Stimulated activated CD4-positive, alpha-beta T cell treated with anti-CD3 and anti-CD28 coated beads, Interleukin-1b, Interleukin-23, amount 100 ng/mL, for 1 hour (primary cell): ENCODE data around the gene TRABD2B.

Experiments
- DNase-seq, 2 donors: peaks; one replicate each; pipeline ENCODE4 v3.0.0-alpha.2; 2020; ENCODE audit warnings: low read depth in 2 of 2

Gene TRABD2B

GRCh38 chr1:48021792-48022191, 24.6 kb upstream of the TRABD2B start:
- DNase-seq = no peak

GRCh38 chr1:48019714-48020315, 22.6 kb upstream of the TRABD2B start:
- no peak for DNase-seq

DNA sequence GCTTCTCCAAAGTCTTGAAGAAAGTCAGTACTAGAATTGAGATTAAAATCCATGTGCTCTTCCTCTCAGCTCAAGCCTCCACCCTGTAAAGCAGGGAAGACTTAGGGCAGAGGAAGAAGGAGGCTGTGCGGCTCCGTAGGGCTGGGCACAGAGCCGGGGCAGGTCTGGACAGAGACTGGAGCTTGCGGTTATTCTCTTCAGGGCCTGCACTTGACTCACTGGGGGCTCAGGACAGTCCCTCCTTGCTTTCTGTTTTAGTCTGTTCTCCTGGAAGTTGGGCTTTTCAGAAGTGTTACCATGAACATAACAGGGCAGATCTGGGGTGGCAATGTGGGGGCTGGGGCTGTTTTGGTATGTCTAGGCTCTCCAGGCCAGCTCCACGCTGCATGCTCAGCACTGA, 21.6 kb upstream of the TRABD2B start:
- DNase-seq = no peak

GRCh38 chr1:48017716-48018115, 20.5 kb upstream of the TRABD2B start:
- no peak for DNase-seq

DNA sequence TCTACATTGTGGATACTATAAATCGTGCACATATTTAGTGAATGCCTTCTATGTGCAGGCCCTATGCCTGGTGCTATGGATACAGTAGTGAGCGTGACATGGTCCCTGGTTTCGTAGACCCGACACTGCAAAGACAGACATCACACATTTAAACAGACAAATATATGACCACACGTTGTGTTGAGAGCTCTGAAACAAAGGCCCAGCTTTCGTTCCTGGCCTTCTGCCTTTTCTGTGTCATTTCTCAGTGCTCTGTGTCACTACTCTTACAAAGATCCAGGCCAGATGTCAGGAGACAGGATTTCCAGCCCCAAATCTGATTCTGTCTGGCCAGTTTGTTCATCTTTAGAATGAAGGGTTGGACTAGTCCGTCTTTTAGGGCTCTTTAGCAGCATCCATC, 19.3 kb upstream of the TRABD2B start:
- no peak for DNase-seq

DNA sequence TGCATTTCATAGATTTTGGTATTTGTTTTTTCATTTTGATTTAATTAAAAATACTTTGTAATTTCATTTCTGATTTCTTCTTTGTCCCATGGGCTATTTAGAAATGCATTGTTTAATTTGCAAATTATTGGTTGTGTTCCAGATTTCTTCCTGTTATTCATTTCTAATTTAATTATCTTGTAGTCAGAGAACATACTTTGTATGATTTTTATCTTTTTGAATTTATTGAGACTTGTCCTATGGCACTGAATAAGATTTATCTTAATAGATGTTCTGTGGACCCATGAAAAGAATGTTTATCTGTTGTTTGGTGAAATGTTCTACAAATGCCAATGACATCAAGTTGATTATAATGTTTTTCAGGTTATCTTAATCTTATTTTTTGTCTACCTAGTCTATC, 16.1 kb upstream of the TRABD2B start:
- DNase-seq = no peak

DNA sequence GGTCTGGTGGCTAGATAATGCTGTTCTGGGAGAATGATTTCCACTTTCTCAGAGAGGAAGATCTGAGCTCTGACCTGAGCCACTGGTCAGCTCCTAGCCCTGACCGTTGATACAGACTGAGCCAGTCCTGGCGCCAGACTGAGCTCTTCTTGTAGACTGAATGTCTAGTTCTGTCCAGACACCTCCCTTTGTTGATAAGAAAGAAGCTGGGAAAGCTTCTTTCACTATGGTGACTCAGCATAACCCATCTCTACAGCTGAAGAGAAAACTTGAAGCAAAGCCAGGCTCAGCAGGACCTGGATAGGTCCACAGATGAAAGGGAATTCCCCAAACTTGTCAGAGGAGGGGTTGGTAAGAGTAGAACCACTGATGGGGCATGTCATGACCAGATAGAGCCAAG, 9.9 kb upstream of the TRABD2B start:
- DNase-seq = no peak

DNA sequence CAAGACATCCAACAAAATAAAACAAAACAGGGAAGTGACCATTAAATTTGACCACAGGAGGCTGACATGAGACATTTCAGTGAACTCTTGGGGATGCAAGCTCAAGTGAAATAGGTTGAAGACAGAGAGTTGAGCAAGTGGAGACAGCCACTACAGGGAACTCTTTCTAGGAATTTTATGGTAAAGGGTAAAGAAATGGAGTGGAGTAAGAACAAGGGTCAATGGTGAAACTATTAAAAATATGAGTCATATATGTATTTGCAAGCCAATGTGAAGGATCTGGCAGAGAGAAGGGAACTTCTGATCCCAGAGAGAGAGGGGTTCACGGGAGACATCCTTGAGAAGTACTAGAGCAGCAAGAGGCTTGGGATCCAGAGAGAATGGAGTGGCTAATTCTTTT, 9.1 kb upstream of the TRABD2B start:
- DNase-seq = no peak

DNA sequence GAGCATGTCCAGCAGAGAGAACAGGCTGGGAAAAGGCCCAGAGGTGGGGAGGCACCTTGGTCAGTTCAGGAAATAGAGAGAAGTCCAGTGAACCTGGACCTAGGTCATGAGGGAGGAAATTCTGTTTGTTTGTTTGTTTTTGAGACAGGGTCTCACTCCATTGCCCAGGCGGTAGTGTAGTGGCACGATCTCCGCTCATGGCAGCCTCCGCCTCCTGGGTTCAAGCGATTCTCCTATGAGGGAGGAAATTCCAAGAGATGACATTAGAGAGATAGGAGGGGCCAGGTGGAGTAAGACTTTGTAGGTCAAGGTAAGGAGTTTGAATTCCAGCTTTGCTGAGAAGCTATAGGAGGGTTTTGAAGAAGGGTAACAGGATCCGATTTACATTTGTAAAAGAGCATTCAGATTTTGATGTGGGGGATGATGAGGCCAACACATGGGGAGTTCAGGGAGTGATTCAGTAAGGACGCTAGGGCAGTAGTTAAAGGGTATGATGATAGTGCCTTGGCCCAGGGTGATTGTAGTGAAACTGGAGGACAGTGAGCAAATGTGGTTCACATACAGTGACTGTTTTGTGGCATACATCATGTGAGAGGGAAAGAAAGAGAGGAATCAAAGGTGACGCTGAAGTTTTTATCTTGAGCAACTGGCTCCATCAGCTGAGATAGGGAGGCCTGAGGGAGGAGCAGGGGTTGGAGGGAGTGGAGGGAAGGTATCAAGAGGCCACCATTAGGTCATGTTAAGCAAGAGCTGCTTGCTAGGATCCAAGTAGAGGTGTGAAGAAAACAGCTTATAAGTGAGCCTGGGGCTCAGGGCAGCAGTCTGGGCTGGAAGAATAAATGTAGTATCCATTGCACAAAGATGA, 8.3 kb upstream of the TRABD2B start:
- DNase-seq = no peak

GRCh38 chr1:48003741-48004531, 6.8 kb upstream of the TRABD2B start:
- no peak for DNase-seq

DNA sequence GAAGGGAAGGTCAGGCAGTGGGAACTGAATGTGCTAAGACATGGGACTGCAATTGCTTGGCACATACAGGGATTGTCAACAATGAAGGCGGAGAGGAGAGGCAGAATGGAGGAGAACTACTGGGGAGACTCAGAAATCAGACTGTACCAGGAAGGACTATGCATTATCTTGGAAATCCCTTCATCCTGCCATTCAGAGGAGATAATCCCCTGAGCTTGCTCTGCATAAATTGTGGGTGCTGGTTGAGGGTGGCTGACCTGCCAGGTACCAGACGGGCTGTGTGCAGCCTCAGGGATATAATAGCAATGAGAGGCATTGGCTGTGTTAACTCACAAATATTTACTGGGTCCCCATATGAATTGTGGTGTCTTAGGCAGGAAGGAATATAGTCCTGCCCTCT, 5.0 kb upstream of the TRABD2B start:
- no peak for DNase-seq

DNA sequence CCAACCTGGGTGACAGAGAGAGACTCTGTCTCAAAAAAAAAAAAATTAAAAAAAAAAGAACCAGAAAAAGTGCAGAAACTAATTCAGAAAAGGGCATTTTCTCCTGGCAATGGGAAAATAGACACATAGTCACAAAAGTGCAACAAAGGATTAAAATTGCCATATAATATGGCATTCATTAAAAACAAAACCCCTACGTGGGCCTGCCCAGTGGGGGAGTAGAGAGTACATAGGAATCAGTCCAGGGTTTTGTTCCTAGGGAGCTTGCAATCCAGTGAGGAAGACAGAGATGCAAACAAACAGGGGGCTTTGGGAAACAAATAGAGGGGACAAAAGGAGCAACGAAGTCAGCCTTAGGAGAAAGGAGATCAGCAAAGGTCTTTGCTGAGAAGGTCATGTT, 4.5 kb upstream of the TRABD2B start:
- DNase-seq = no peak

- no peak for DNase-seq
Observed at GRCh38 chr1:48000883-48001282, 3.7 kb upstream of the TRABD2B start.

- DNase-seq = no peak
Observed at GRCh38 chr1:47999097-47999496, 1.9 kb upstream of the TRABD2B start.

DNA sequence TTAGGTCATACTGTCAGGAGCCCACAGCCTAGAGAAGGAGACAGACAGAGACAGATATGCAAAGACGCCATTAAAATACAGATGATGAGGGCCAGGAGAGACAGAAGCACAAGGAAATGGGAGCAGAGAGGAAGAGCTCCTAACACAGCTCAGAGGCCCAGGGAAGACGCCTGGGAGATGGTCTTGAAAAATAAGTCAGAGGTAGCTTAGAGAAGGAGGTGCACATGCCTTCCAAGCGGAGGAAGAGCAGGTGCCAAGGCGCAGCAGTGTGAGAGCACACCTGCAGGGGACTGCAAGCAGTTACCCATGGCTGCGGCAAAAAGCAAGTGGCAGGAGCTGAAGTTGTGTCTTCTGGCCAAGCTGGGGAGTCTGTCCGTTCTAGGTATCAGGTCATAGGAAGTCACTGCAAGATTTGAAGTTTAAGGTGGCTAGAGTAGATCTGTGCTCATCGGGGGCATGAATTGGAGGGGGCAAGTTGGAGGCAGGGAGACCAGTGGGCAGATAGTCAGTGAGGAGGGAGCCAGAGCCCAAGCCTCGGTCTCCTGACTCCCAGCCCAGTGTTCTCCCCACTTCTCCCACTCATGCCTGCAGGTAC, 1.3 kb upstream of the TRABD2B start:
- DNase-seq = no peak

GRCh38 chr1:47996406-47997226, 569 bp downstream of the TRABD2B start:
- DNase-seq = no peak

DNA sequence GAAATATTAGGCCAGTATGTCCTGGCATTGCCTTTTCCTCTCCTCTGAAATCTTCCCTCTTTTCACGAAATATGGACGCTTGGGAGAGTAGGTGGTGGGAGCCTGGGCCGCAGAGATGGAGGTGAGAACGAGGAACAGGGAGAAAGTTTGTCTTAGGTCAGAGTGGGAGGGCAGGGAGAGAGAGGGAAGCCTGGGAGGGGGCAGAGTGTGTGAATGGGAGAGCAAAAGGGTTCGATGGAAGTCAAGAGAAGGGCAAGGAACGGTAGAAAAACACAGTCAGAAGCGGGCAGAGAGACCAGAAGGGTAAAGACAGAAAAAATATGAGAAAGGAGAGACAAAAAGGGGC, 1.2 kb downstream of the TRABD2B start:
- DNase-seq = no peak

DNA sequence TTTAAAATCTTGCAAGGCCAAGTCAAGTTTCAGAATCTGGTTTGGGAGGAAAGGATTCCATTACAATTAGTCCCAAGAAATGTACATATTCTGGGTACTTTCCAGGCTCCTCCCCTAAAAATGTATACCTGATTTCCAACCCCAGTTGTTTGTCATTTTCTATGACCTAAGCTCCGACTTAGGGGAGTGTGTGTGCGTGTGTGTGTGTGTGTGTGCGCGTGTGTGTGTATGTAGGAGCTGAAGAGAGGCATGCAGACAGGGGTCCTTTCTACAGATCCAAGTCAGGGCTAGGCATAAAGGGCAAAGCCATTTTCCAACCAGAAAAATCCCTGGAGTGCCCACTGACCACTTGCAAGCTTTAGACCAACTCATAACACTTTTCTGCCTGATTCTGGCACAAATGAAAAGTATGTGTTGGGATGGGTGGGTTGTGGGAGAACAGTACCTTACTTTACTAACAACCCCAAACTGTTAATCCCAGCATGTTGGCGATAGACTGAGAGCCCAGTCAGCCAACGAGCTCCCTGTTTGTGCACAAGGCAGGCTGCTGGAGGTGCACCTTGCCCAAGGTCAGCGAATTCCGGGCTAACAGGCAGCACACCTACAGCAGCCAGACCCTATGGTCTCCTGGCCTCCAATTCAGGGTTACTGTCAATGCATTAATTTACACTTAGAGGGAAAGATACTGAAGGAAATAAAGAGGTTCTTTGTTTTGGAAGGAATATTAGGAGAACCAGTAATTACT, 1.7 kb downstream of the TRABD2B start:
- no peak for DNase-seq

DNA sequence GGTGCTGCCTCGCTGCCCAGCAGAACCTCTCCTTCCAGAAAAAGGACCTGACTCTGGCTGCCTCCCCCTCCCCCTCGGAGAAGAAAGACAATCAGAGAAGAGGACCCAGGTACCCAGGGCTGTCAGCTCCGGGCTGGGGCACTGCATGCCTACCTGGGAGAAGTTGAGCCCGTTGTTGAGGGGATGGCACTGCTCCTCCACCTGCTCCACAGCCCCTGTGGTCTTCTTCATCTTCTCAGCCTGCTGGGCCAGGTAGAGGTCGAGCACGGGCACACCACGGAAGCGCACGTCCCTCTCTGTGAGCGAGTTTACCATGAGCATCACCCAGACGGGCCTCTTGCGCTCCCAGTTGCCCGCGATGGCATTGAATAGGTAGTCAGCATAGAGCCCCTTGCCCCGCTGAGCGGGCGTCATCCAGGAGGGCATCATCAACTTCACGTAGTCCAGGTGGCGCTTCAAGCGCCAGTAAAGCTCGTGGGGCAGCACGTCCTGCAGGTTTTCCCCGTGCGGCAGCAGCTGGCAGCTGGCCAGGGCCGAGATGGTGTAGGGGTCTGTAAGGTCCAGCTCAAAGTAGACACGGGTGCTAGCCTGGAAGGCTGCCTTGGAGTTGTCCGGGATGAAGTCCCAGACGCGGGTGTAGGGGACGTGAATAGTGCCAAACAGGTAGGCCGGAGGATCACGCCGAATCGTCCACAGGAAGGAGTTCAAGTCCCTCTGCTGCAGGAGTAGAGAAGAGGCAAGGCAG, 3.1 kb downstream of the TRABD2B start:
- no peak for DNase-seq

GRCh38 chr1:47993416-47993740, 3.8 kb downstream of the TRABD2B start:
- no peak for DNase-seq
